Skeletal muscle tissue (tissue), 4 donors: Measurements from ENCODE around the gene CHST15. TPM values are rescaled to one million over a fixed set of nuclear protein-coding genes. Genes with fewer than 3 reads are reported as not detected.

Experiments used
- H3K27ac ChIP-seq: one replicate; pipeline ENCODE4 v1.7.0; 2013; ENCODE audit warnings: mild to moderate bottlenecking, low read depth, low read length, inconsistent platforms
- H3K27me3 ChIP-seq, 3 donors: one replicate each; pipeline ENCODE4 v1.7.0; 2013; ENCODE audit warnings: low read length in 3 of 3; ENCODE audit not compliant: control insufficient read depth in 3 of 3, insufficient read depth in 3 of 3
- H3K36me3 ChIP-seq, 3 donors: one replicate each; pipeline ENCODE4 v1.7.0; 2013; ENCODE audit warnings: low read length in 3 of 3; ENCODE audit not compliant: control insufficient read depth in 3 of 3, insufficient read depth in 3 of 3
- H3K4me1 ChIP-seq, 3 donors: one replicate each; pipeline ENCODE4 v1.7.0; 2013; ENCODE audit warnings: low read length in 3 of 3, mild to moderate bottlenecking in 3 of 3; ENCODE audit not compliant: control insufficient read depth in 3 of 3, insufficient read depth in 3 of 3
- H3K4me3 ChIP-seq, 3 donors: one replicate each; pipeline ENCODE4 v1.7.0; 2013; ENCODE audit warnings: low read length in 3 of 3
- H3K9ac ChIP-seq, 3 donors: one replicate each; pipeline ENCODE4 v1.7.0; 2013; ENCODE audit warnings: low read length in 3 of 3, mild to moderate bottlenecking in 3 of 3, moderate library complexity in 2 of 3, low read depth in 1 of 3
- H3K9me3 ChIP-seq, 3 donors: one replicate each; pipeline ENCODE4 v1.7.0; 2013; ENCODE audit warnings: low read length in 3 of 3; ENCODE audit not compliant: control insufficient read depth in 3 of 3
- total RNA-seq: library from RNA; depleted of rRNA; stranded (reverse); fragments of >200 nt; gene quantifications from one replicate; pipeline ENCODE4 v1.2.3, GENCODE V29; 2014
- donor health status: Osteomylitis.

Gene CHST15
- total RNA-seq, 1 donor from 2014 or later: 19.3 TPM

DNA sequence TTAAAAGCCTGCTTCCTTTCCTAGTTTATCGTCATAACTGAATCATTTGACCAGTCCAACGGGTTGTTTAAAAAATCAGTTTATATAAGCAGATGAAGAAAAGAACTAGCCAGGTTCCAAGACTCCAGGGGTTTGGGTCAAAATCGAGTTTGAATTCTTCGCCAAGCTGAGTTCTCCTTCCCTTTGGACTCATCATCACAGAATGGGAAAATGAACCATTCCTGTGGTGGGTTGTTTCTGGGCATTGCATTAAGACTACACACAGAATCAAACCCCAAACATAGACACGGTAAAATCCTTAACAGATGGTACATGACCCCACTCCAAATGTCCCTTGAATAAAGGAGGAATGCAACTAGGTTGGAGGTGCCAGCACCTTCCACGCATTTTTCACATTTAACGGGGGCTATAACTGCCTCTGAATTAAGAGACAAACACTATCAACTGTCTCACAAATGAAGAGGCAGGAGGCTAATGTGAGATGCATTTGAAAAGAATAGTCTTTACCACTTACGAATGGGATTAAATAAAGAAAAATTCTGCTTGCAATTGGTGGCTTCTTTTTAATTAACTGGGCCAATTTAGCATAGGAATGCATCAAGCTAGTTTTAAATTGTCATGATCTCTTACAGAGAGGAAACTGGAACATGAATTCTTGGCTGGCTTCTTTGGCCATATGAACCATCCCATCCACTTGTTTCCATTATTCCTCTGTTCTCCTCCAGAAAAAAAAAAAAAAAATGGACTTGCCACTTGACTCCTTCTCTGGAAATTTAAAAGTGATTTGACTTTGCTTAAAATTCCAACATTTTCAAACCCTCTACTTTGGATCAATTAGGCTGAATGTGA lies 61.1 kb downstream of the CHST15 start:
- H3K9me3 ChIP-seq: no peaks in the 10 kb centered on the region

DNA sequence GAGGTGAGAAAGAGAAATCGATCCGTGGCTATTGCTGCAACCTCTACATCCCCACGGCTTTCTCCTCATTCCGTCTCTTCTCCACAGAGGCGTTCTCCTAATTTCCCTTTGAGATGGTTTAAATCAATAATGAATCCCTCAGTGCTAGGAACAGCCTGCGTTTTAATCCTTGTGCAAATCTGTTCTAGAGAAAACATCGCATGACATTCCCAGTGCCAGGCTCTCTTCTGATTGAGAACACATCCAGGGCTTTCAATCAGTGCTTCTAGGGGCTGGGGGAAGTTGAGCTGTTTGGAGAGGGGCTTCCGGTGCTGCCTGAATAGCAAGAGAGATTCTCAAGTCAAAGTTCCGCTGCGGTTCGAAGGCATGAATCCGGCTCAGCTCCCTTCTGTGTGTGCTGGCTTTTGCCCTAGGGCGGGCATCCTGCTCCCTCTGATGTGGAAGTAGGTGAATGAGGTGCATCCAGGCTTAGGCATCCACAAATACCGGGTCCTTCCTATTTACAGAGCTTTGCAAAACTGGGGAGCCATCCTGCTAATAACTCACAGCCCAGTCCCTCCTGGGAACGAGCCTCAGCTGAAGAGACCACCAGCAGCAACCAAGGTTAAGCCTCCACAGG lies 62.8 kb downstream of the CHST15 start:
- H3K9ac ChIP-seq: no peak overlapping the region
- no peaks in the 10 kb centered on the region for H3K27me3 ChIP-seq
- no peak overlapping the region for H3K27ac ChIP-seq
- no peaks in the 10 kb centered on the region for H3K9me3 ChIP-seq
- peaks cover 9 to 32% (median 15%) of the 10 kb centered on the region in 3 donors for H3K4me1 ChIP-seq
- peaks cover 0 to 4% (median 0%) of the 10 kb centered on the region in 3 donors for H3K36me3 ChIP-seq
- H3K4me3 ChIP-seq: no peak overlapping the region

More for the DNA sequence above, 61.1 kb downstream of the CHST15 start:
- no peak overlapping the region for H3K9ac ChIP-seq
- no peaks in the 10 kb centered on the region for H3K27me3 ChIP-seq
- H3K4me1 ChIP-seq: peaks cover 9 to 17% (median 16%) of the 10 kb centered on the region in 3 donors
- H3K36me3 ChIP-seq: peaks cover 0 to 15% (median 2%) of the 10 kb centered on the region in 3 donors
- no peak overlapping the region for H3K4me3 ChIP-seq
- no peak overlapping the region for H3K27ac ChIP-seq

DNA sequence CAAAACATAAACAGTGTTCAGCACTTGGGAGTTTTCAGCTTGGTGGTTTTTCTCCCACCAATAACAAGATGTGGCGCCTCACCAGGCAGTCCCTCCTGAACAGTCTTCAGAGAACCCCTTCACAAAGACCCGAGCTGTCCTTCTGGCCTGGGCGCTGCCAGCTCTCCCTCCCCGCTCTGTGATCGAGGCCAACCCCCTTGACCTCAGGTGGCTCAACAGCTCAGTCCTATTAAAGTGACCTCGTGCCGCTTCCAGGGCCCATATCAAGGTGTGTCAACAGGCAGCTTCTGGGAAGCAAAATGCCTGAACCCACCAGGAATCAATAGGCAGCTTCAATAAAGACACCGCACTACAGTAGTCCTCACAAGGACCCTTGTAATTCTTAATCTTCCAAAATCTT lies 63.3 kb downstream of the CHST15 start:
- Histone ChIP-seq H3K36me3 (peaks cover 0 to 4% (median 0%) of the 10 kb centered on the region in 3 donors), H3K27me3 (no peaks in the 10 kb centered on the region), H3K27ac (no peak overlapping the region), H3K4me1 (peaks cover 9 to 32% (median 15%) of the 10 kb centered on the region in 3 donors), H3K9me3 (no peaks in the 10 kb centered on the region), H3K4me3 (no peak overlapping the region), H3K9ac (no peak overlapping the region)

DNA sequence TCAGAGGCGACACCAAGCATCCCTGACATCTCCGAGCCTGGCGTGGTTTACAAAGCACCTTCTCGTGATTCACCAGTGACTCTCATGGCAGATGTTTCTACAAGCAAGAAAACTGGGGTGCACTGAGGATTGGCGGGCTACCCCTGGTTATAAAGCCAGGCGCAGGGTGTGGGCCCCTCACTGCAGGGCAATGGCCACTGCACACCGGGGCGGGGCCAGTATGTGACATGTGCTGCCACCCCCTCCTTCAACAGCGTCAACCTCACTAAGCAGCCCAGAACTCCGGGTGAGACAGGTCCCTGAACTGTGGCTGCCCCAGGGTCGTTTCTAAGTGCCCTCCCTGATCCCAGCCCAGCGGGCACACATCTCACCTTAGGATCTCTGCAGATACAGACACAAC lies 63.8 kb downstream of the CHST15 start:
- peaks cover 9 to 32% (median 15%) of the 10 kb centered on the region in 3 donors for H3K4me1 ChIP-seq
- no peaks in the 10 kb centered on the region for H3K9me3 ChIP-seq
- no peak overlapping the region for H3K9ac ChIP-seq
- H3K27ac ChIP-seq: no peak overlapping the region
- no peaks in the 10 kb centered on the region for H3K27me3 ChIP-seq
- H3K4me3 ChIP-seq: no peak overlapping the region
- peaks cover 0 to 4% (median 0%) of the 10 kb centered on the region in 3 donors for H3K36me3 ChIP-seq

DNA sequence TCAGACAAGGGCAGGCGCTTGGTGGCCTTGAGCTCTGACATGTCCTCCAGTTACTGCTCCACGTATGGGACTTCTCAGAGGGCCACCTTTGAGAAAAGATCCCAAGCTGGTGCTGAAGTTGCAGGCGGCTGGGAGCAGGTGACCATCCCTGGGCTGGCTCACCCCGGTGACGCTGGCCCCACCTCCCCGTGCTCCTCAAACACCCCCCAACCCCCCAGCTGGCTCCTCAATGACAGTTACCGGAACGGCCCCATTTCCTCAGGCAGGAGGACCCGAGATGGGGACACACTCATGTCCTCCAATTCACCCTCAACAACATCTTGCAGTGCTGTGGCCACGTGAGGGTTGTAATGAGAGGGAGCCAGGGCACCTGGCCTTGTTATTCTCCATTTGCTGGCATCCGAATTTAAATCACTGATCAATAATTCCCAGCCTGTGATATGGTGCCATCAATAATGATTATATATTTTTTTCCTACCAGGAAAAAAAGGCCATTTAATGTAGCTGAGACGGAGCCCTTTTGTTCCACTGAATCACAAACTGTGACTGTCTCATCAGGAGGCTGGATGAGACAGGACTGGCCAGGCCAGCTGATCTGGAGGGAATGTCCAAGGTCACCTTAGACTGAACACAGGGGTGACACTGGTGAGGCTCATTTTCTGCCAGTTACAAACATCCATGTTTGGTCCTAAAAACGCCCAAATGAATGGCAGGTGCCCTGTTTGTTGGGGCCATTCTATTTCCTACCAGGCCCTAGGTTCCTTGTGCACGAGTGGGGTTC lies 64.5 kb downstream of the CHST15 start:
- no peak overlapping the region for H3K4me3 ChIP-seq
- no peaks in the 10 kb centered on the region for H3K9me3 ChIP-seq
- peaks cover 9 to 28% (median 12%) of the 10 kb centered on the region in 3 donors for H3K4me1 ChIP-seq
- H3K27me3 ChIP-seq: no peaks in the 10 kb centered on the region
- H3K27ac ChIP-seq: no peak overlapping the region
- no peak overlapping the region for H3K9ac ChIP-seq
- H3K36me3 ChIP-seq: peaks cover 0 to 4% (median 0%) of the 10 kb centered on the region in 3 donors

DNA sequence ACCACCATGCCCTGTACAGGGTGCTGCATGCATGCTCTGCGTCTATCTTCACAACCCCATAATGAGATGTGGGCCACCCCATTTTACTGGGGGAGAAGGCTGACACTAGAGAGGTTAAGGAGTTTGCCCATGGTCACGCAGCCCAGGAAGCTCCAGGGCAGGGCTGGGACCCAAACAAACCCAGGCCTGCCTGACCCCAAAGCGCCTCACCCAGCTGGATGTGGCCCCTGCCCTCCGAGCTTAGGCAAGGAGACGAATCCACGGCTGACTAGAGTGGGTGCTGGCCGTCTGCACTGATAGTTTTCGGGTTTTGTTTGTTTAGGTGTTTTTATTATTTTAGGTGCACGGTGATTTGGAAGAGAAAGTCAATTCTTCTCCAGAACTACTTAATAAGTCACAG lies 65.7 kb downstream of the CHST15 start:
- Histone ChIP-seq H3K27ac (no peak overlapping the region), H3K9me3 (no peaks in the 10 kb centered on the region), H3K4me3 (no peak overlapping the region), H3K36me3 (peaks cover 0 to 4% (median 3%) of the 10 kb centered on the region in 3 donors), H3K9ac (no peak overlapping the region), H3K4me1 (peaks cover 5 to 20% (median 5%) of the 10 kb centered on the region in 3 donors), H3K27me3 (no peaks in the 10 kb centered on the region)

DNA sequence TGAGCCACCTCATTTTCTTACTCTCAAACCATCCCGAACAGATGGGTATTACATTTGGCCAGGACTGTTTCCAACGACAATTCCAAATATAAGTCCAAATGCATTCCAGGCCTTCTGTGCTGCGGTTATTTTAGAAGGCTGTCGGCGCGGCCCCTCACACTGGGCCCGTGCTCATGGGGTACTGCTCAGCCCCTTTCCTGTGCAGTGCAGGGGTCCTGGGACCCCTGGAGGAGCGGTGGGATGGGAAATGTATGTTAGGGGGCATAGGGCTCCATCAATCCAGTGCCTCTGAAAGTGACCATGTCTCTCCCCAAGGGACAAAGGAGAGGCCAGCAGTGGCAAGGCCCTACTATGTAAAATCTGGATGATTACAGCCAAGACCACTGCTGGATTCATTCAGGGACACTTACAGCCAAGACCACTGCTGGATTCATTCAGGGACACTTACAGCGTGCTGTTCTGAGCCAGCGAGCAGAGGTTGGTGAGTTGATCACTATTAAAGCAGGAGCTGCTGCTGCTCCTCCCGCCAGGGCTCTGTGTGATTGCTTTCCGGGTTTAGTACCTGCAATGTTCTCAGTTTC lies 66.3 kb downstream of the CHST15 start:
- no peaks in the 10 kb centered on the region for H3K27me3 ChIP-seq
- H3K9me3 ChIP-seq: no peaks in the 10 kb centered on the region
- H3K36me3 ChIP-seq: peaks cover 0 to 4% (median 3%) of the 10 kb centered on the region in 3 donors
- H3K9ac ChIP-seq: no peak overlapping the region
- H3K27ac ChIP-seq: no peak overlapping the region
- H3K4me3 ChIP-seq: no peak overlapping the region
- peaks cover 1 to 20% (median 5%) of the 10 kb centered on the region in 3 donors for H3K4me1 ChIP-seq

DNA sequence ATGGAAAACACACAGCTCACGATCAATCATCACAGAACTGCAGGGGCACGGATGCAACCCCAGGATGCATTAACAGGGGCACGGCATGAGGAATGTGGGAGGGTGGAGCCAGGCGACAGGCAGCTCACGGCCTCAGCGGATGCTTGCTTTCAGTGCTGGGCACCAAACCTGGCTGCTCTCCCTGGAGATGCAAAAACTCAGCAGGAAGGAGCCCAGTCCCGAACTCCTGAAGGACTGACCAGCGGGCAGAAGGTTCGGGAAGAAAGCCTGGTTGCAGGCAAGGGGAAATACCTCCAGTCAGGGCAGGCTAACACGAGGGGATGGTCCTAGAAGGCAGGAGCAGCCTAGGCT lies 66.8 kb downstream of the CHST15 start:
- H3K27me3 ChIP-seq: no peaks in the 10 kb centered on the region
- peaks cover 0 to 20% (median 5%) of the 10 kb centered on the region in 3 donors for H3K4me1 ChIP-seq
- H3K27ac ChIP-seq: no peak overlapping the region
- H3K9me3 ChIP-seq: no peaks in the 10 kb centered on the region
- H3K4me3 ChIP-seq: no peak overlapping the region
- no peak overlapping the region for H3K9ac ChIP-seq
- peaks cover 0 to 4% (median 3%) of the 10 kb centered on the region in 3 donors for H3K36me3 ChIP-seq

DNA sequence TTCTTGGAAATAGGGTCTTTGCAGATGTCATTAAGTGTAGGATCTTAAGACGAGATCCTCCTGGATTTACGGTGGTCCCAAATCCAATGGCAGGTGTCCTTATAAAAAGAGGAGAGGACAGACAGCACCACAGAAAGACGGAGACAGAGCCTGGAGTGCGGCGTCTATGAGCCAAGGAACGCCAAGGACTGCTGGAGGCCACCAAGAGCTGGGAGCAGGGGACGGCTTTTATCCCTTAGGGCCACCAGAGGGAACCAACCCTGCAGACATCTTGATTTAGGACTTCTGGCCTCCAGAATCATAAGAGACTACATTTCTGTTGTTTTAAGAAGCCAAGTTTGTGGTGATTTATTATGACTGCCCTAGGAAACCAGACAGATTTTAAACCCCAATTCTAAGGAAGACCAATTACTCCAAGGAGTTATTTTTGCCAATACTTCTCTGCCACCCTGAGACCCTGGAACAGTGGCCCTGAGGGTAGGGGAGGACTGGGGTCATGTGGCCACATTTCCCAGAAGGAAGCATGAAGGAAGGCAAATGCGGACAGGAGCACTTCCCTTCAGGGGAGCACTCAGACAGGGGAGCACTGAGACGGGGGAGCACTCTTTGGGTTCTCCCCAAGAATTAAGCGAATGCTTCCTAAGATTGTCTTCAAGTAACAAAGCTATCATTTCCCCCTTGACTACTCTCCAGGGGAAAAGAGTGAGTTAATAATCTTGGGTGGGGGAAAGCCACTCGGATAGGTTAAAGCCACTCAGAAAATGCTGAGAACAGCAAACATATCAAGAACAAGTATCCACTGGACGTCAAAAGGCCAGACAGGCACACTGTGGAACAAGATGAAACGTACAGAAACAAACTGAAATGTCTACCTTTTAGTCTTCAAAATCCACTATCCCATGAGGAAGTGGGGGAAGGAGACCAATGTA lies 67.5 kb downstream of the CHST15 start:
- H3K4me1 ChIP-seq: peaks cover 0 to 20% (median 5%) of the 10 kb centered on the region in 3 donors
- no peaks in the 10 kb centered on the region for H3K9me3 ChIP-seq
- H3K4me3 ChIP-seq: no peak overlapping the region
- peaks cover 0 to 4% (median 3%) of the 10 kb centered on the region in 3 donors for H3K36me3 ChIP-seq
- no peak overlapping the region for H3K27ac ChIP-seq
- H3K27me3 ChIP-seq: no peaks in the 10 kb centered on the region
- H3K9ac ChIP-seq: no peak overlapping the region
